GM23338 (cell line): ENCODE data around the gene LAPTM5. TPM values are rescaled to one million over a fixed set of nuclear protein-coding genes. Genes with fewer than 3 reads are reported as not detected.
A peak's percentile ranks its signal among the peaks of the same experiment; 100 is the strongest.

Experiments
- ATAC-seq: fragments of 200-7000 bp; cut with Tn5 transposase; 3 replicates; pipeline ENCODE4 v1.9.1; 2020
- DNase-seq: peaks from one replicate; pipeline ENCODE4 v3.0.0-alpha.2; 2015; ENCODE audit warnings: low spot score
- H2AFZ ChIP-seq: fragments of 200-600 bp; sonication (generic); 2 replicates; pipeline ENCODE4 v1.8.0; 2016; ENCODE audit warnings: antibody characterized with exemption, mild to moderate bottlenecking, moderate library complexity
- H3F3A ChIP-seq: fragments of 200-600 bp; sonication (generic); replicated peaks from 2 replicates; pipeline ENCODE4 v1.8.0; 2017; ENCODE audit warnings: antibody characterized with exemption, mixed run types, low read depth
- H3K27ac ChIP-seq: fragments of 200-600 bp; sonication (generic); 2 replicates; pipeline ENCODE4 v1.6.1; 2016; ENCODE audit warnings: low read depth
- H3K27me3 ChIP-seq: fragments of 200-600 bp; sonication (generic); 2 replicates; pipeline ENCODE4 v1.8.0; 2016; ENCODE audit warnings: mild to moderate bottlenecking, mixed run types, moderate library complexity; ENCODE audit not compliant: insufficient read depth
- H3K36me3 ChIP-seq: fragments of 200-600 bp; sonication (generic); 2 replicates; pipeline ENCODE4 v1.8.0; 2016; ENCODE audit warnings: mild to moderate bottlenecking; ENCODE audit not compliant: insufficient read depth
- H3K4me1 ChIP-seq: fragments of 200-600 bp; sonication (generic); 2 replicates; pipeline ENCODE4 v1.8.0; 2016; ENCODE audit warnings: mild to moderate bottlenecking, moderate library complexity; ENCODE audit not compliant: insufficient read depth
- H3K4me2 ChIP-seq: fragments of 200-600 bp; sonication (generic); 2 replicates; pipeline ENCODE4 v1.7.1; 2017; ENCODE audit warnings: mixed run types
- H3K4me3 ChIP-seq: fragments of 200-600 bp; sonication (generic); 2 replicates; pipeline ENCODE4 v1.6.1; 2016; ENCODE audit warnings: mixed run types
- H3K79me2 ChIP-seq: fragments of 200-600 bp; sonication (generic); replicated peaks from 2 replicates; pipeline ENCODE4 v1.8.0; 2017; ENCODE audit warnings: mild to moderate bottlenecking; ENCODE audit not compliant: insufficient read depth
- H3K9me2 ChIP-seq: fragments of 200-600 bp; sonication (generic); 2 replicates; pipeline ENCODE4 v1.8.0; 2017; ENCODE audit not compliant: insufficient read depth
- H4K20me1 ChIP-seq: fragments of 200-600 bp; sonication (generic); replicated peaks from 2 replicates; pipeline ENCODE4 v1.8.0; 2017; ENCODE audit warnings: mild to moderate bottlenecking; ENCODE audit not compliant: insufficient read depth
- H3K27ac Mint-ChIP-seq: 2 replicates; pipeline ENCODE4 v1.8.0; 2020; ENCODE audit warnings: inconsistent platforms, mild to moderate bottlenecking, moderate library complexity, mixed read lengths
- H3K27me3 Mint-ChIP-seq: 3 replicates; pipeline ENCODE4 v1.8.0; 2022; ENCODE audit warnings: low read depth, mild to moderate bottlenecking, moderate library complexity, mixed read lengths, inconsistent platforms; ENCODE audit not compliant: insufficient read depth, poor library complexity
- H3K36me3 Mint-ChIP-seq: 3 replicates; pipeline ENCODE4 v1.8.0; 2021; ENCODE audit warnings: low read depth, mild to moderate bottlenecking, inconsistent platforms, moderate library complexity, mixed read lengths
- H3K4me1 Mint-ChIP-seq: 3 replicates; pipeline ENCODE4 v1.8.0; 2020; ENCODE audit warnings: mild to moderate bottlenecking, inconsistent platforms, mixed read lengths
- H3K4me3 Mint-ChIP-seq: 3 replicates; pipeline ENCODE4 v1.8.0; 2021; ENCODE audit warnings: moderate library complexity, mild to moderate bottlenecking, inconsistent platforms, mixed read lengths
- H3K9me3 Mint-ChIP-seq: 3 replicates; pipeline ENCODE4 v1.8.0; 2020; ENCODE audit warnings: moderate library complexity, mild to moderate bottlenecking, inconsistent platforms, mixed read lengths
- CREB1 ChIP-seq: fragments of 250-450 bp; sonication (Bioruptor Pico); IDR thresholded peaks from 2 replicates; pipeline ENCODE4 v1.5.0; 2020; ENCODE audit warnings: low read depth, mild to moderate bottlenecking, moderate library complexity
- EZH2phosphoT487 ChIP-seq: fragments of 200-600 bp; sonication (generic); IDR thresholded peaks from one replicate; pipeline ENCODE4 v1.8.1; 2018; ENCODE audit warnings: antibody characterized with exemption; ENCODE audit not compliant: unreplicated experiment
- JUNB ChIP-seq: IDR thresholded peaks from one replicate; pipeline ENCODE4 v1.6.1; 2016; ENCODE audit warnings: antibody characterized with exemption; ENCODE audit not compliant: unreplicated experiment
- NANOG ChIP-seq: IDR thresholded peaks from 2 replicates; pipeline ENCODE4 v1.6.1; 2016; ENCODE audit warnings: antibody characterized with exemption, borderline replicate concordance
- POLR2AphosphoS5 ChIP-seq: IDR thresholded peaks from 2 replicates; pipeline ENCODE4 v1.6.1; 2016; ENCODE audit warnings: antibody characterized with exemption, low read depth
- STAT1 ChIP-seq: IDR thresholded peaks from one replicate; pipeline ENCODE4 v1.6.1; 2016; ENCODE audit warnings: antibody characterized with exemption; ENCODE audit not compliant: unreplicated experiment
- ZNF114 ChIP-seq: fragments of 250-450 bp; sonication (Bioruptor Pico); IDR thresholded peaks from 2 replicates; pipeline ENCODE4 v1.5.0; 2020; ENCODE audit warnings: mild to moderate bottlenecking, moderate library complexity
- ZNF331 ChIP-seq: fragments of 250-450 bp; sonication (Bioruptor Pico); IDR thresholded peaks from 2 replicates; pipeline ENCODE4 v1.5.0; 2020; ENCODE audit warnings: low read depth, mild to moderate bottlenecking, moderate library complexity
- polyA plus RNA-seq: library from polyadenylated mRNA; unstranded; fragments of >200 nt; fragmentation: Nextera tagmentation; extraction: Ambion mirVana; gene quantifications from 2 replicates; pipeline ENCODE4 v1.2.1, GENCODE V29; 2016
- total RNA-seq: library from RNA; depleted of rRNA; stranded (reverse); fragments of >200 nt; shearing (Covaris generic); gene quantifications from 2 replicates; pipeline ENCODE4 v1.2.3, GENCODE V29; 2014
- TF ChIP-seq, protein P1 (sequence below): fragments of 250-450 bp; sonication (Bioruptor Pico); IDR thresholded peaks from 2 replicates; pipeline ENCODE4 v1.5.0; 2020; ENCODE audit warnings: mild to moderate bottlenecking, moderate library complexity
- TF ChIP-seq, protein P2 (sequence below), 2 experiments: fragments of 200-600 bp in 1 of 2; sonication (generic) in 1 of 2; conservative IDR thresholded peaks; 2 replicates each; pipeline versions ENCODE4 v1.5.1 to v1.6.1; 2016 to 2017; ENCODE audit warnings: antibody characterized with exemption in 2 of 2, low read depth in 2 of 2, mild to moderate bottlenecking in 2 of 2, moderate library complexity in 1 of 2
- TF ChIP-seq, protein P3 (sequence below): IDR thresholded peaks from one replicate; pipeline ENCODE4 v1.6.1; 2018; ENCODE audit warnings: antibody characterized with exemption; ENCODE audit not compliant: unreplicated experiment

LAPTM5 gene
- total and polyA plus RNA-seq, 2 experiments from 2014 or later = 0.21 TPM; not detected in 1

DNA sequence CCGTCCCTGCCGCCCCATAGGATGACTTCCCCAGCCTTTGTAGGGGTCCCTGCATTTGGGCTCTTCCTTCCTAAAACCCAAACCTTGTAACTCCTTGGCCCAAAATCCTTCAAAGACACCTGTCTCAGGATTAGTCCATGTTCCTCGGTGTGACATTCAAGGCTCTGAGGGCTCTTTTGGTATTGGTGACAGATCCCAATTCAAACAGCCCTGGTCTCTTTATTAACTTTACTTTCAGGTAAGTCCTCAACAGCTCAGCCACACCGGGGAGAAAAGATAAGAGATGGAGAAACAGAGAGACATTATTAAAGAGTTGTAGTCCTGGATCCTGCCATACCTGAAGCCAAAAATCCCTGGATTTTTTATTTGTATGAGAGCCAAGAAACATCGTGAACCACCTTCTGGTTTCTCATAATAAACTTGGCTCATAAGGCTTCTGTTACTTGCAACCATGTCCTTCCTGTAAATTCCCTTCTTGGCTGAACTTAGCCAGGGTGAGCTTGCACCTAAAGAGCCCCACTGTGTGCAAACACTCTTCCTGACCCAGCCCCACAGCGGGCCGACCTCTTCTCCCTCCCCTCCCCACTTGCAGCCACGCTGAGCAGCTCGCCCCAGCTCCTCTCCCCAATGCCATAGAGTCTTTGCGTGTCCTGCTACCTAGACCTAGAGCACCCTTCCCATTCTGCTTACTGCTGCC lies 26.3 kb downstream of the LAPTM5 start (continued):
- TF ChIP-seq, protein P1, sequence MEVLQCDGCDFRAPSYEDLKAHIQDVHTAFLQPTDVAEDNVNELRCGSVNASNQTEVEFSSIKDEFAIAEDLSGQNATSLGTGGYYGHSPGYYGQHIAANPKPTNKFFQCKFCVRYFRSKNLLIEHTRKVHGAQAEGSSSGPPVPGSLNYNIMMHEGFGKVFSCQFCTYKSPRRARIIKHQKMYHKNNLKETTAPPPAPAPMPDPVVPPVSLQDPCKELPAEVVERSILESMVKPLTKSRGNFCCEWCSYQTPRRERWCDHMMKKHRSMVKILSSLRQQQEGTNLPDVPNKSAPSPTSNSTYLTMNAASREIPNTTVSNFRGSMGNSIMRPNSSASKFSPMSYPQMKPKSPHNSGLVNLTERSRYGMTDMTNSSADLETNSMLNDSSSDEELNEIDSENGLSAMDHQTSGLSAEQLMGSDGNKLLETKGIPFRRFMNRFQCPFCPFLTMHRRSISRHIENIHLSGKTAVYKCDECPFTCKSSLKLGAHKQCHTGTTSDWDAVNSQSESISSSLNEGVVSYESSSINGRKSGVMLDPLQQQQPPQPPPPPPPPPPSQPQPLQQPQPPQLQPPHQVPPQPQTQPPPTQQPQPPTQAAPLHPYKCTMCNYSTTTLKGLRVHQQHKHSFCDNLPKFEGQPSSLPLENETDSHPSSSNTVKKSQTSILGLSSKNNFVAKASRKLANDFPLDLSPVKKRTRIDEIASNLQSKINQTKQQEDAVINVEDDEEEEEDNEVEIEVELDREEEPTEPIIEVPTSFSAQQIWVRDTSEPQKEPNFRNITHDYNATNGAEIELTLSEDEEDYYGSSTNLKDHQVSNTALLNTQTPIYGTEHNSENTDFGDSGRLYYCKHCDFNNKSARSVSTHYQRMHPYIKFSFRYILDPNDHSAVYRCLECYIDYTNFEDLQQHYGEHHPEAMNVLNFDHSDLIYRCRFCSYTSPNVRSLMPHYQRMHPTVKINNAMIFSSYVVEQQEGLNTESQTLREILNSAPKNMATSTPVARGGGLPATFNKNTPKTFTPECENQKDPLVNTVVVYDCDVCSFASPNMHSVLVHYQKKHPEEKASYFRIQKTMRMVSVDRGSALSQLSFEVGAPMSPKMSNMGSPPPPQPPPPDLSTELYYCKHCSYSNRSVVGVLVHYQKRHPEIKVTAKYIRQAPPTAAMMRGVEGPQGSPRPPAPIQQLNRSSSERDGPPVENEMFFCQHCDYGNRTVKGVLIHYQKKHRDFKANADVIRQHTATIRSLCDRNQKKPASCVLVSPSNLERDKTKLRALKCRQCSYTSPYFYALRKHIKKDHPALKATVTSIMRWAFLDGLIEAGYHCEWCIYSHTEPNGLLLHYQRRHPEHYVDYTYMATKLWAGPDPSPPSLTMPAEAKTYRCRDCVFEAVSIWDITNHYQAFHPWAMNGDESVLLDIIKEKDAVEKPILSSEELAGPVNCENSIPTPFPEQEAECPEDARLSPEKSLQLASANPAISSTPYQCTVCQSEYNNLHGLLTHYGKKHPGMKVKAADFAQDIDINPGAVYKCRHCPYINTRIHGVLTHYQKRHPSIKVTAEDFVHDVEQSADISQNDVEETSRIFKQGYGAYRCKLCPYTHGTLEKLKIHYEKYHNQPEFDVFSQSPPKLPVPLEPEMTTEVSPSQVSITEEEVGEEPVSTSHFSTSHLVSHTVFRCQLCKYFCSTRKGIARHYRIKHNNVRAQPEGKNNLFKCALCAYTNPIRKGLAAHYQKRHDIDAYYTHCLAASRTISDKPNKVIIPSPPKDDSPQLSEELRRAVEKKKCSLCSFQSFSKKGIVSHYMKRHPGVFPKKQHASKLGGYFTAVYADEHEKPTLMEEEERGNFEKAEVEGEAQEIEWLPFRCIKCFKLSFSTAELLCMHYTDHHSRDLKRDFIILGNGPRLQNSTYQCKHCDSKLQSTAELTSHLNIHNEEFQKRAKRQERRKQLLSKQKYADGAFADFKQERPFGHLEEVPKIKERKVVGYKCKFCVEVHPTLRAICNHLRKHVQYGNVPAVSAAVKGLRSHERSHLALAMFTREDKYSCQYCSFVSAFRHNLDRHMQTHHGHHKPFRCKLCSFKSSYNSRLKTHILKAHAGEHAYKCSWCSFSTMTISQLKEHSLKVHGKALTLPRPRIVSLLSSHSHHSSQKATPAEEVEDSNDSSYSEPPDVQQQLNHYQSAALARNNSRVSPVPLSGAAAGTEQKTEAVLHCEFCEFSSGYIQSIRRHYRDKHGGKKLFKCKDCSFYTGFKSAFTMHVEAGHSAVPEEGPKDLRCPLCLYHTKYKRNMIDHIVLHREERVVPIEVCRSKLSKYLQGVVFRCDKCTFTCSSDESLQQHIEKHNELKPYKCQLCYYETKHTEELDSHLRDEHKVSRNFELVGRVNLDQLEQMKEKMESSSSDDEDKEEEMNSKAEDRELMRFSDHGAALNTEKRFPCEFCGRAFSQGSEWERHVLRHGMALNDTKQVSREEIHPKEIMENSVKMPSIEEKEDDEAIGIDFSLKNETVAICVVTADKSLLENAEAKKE (CRISPR knock-in tag) = no peak
- TF ChIP-seq NANOG (no peak), STAT1 (no peak), JUNB (no peak)

DNA sequence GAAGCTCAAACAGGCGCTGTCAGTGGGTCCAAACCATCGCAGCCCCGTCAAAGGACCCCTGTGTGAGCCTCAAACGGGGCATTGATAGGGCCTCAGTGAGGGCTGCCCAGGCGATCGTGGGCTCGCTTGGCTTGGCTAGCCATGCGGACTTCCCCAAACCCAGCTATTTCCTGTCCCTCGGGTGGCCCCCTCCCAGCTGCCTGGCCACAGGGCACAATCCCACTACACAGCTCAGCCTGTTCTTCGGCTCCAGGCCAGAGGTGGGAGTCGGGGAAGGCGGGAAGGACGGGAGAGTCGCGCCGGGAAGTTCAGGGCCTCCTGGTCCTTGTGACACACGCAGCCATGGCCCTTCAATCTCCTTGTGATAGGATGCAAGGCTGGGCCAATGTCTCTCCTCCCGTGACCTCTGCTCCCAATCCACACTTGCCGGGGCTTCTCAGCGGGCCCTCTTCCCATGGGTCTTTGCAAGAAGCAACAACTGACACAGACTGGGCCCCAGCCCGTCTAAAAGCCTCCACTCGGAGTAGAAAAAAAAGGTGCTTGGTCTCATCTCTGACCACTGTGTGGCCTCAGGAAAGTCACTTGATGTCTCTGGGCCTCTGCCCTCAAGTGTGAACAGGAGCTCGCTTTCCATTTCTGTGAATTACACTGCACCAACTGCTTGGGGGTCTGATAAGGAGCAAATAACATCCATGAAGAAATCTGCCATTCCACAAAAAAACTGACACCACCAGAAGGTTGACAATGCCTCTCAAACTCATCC lies 27.0 kb downstream of the LAPTM5 start:
- ATAC-seq (no peak; the same call in 2 of the 3 replicates), DNase-seq (no peak)
- H3F3A ChIP-seq = no peaks in the 10 kb centered on the region
- H3K9me2 ChIP-seq = no peaks in the 10 kb centered on the region
- H3K4me1 Mint-ChIP-seq = peaks cover 28% of the 10 kb centered on the region
- H3K27ac ChIP-seq = no peak overlapping the region
- H3K36me3 ChIP-seq = no peaks in the 10 kb centered on the region
- no peaks in the 10 kb centered on the region for H4K20me1 ChIP-seq
- no peak overlapping the region for H3K27ac Mint-ChIP-seq
- H3K4me3 Mint-ChIP-seq = no peak overlapping the region
- no peaks in the 10 kb centered on the region; the same call in 2 of the 3 replicates for H3K9me3 Mint-ChIP-seq
- peak overlapping the region; percentile 76; the same call in 1 of the 2 replicates for H2AFZ ChIP-seq
- H3K27me3 ChIP-seq = no peaks in the 10 kb centered on the region
- H3K27me3 Mint-ChIP-seq = peaks cover 14% of the 10 kb centered on the region
- H3K36me3 Mint-ChIP-seq = no peaks in the 10 kb centered on the region
- peaks cover 11% of the 10 kb centered on the region for H3K4me1 ChIP-seq
- H3K4me2 ChIP-seq = no peak overlapping the region
- no peaks in the 10 kb centered on the region for H3K79me2 ChIP-seq
- H3K4me3 ChIP-seq = no peak overlapping the region
- TF ChIP-seq, protein P2, sequence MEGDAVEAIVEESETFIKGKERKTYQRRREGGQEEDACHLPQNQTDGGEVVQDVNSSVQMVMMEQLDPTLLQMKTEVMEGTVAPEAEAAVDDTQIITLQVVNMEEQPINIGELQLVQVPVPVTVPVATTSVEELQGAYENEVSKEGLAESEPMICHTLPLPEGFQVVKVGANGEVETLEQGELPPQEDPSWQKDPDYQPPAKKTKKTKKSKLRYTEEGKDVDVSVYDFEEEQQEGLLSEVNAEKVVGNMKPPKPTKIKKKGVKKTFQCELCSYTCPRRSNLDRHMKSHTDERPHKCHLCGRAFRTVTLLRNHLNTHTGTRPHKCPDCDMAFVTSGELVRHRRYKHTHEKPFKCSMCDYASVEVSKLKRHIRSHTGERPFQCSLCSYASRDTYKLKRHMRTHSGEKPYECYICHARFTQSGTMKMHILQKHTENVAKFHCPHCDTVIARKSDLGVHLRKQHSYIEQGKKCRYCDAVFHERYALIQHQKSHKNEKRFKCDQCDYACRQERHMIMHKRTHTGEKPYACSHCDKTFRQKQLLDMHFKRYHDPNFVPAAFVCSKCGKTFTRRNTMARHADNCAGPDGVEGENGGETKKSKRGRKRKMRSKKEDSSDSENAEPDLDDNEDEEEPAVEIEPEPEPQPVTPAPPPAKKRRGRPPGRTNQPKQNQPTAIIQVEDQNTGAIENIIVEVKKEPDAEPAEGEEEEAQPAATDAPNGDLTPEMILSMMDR (conservative IDR thresholded peaks at IDR 0.05; ENCODE audit: low read depth in 2 of 2) = no peak
- no peak for TF ChIP-seq NANOG
- no peak for TF ChIP-seq JUNB
- TF ChIP-seq EZH2phosphoT487 = no peak
- no peak for TF ChIP-seq STAT1
- TF ChIP-seq ZNF114 (CRISPR knock-in tag) = no peak
- TF ChIP-seq CREB1 (CRISPR knock-in tag) = no peak
- no peak for TF ChIP-seq POLR2AphosphoS5
- TF ChIP-seq ZNF331 (CRISPR knock-in tag) = no peak
- TF ChIP-seq, protein P3, sequence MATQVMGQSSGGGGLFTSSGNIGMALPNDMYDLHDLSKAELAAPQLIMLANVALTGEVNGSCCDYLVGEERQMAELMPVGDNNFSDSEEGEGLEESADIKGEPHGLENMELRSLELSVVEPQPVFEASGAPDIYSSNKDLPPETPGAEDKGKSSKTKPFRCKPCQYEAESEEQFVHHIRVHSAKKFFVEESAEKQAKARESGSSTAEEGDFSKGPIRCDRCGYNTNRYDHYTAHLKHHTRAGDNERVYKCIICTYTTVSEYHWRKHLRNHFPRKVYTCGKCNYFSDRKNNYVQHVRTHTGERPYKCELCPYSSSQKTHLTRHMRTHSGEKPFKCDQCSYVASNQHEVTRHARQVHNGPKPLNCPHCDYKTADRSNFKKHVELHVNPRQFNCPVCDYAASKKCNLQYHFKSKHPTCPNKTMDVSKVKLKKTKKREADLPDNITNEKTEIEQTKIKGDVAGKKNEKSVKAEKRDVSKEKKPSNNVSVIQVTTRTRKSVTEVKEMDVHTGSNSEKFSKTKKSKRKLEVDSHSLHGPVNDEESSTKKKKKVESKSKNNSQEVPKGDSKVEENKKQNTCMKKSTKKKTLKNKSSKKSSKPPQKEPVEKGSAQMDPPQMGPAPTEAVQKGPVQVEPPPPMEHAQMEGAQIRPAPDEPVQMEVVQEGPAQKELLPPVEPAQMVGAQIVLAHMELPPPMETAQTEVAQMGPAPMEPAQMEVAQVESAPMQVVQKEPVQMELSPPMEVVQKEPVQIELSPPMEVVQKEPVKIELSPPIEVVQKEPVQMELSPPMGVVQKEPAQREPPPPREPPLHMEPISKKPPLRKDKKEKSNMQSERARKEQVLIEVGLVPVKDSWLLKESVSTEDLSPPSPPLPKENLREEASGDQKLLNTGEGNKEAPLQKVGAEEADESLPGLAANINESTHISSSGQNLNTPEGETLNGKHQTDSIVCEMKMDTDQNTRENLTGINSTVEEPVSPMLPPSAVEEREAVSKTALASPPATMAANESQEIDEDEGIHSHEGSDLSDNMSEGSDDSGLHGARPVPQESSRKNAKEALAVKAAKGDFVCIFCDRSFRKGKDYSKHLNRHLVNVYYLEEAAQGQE = no peak
